ENCODE results near the gene GPR107. TPM values are rescaled to one million over a fixed set of nuclear protein-coding genes. Genes with fewer than 3 reads are reported as not detected.

Gene GPR107
- total RNA-seq, 6 donors from 2014 or later = 26.5 to 44.4 (median 35.3) TPM

DNA sequence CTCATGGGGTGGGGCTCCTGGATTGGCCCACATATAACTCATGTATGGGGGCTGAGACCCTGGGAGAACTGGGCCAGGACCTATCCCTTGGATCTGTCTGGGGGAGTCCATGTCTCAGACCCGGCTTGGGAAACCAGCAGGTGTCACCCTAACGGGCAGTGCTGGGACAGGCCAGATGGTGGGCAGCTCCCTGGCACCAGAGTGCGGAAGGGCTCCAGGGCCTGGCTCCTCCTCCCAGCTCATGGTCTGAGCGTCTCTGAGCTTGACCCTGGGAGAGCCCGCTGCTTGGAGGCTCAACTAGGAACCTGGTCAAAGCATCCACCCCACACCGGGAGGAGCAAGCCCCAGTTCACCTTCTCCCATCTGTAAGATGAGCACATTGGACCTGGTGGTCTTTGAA is 103.0 kb downstream of the GPR107 start:
- Histone ChIP-seq H3K27ac (no peak overlapping the region), H3K4me1 (no peaks in the 10 kb centered on the region), H3K36me3 (no peaks in the 10 kb centered on the region), H3K27me3 (no peaks in the 10 kb centered on the region), H3K9me3 (no peaks in the 10 kb centered on the region), H3K4me3 (no peak overlapping the region)
- peak in 1 of 2 donors; percentile 30 for ATAC-seq (ENCODE audit: low FRiP score in 2 of 2)
- 69% methylated on average over 5 of the region's 6 CpGs; no CpG with 5 or more reads in 1 of the 2 donors for WGBS, 2 donors
- DNase-seq = no peak
- no peak for TF ChIP-seq EP300 (IDR thresholded peaks at IDR 0.05)
- TF ChIP-seq, protein P1, sequence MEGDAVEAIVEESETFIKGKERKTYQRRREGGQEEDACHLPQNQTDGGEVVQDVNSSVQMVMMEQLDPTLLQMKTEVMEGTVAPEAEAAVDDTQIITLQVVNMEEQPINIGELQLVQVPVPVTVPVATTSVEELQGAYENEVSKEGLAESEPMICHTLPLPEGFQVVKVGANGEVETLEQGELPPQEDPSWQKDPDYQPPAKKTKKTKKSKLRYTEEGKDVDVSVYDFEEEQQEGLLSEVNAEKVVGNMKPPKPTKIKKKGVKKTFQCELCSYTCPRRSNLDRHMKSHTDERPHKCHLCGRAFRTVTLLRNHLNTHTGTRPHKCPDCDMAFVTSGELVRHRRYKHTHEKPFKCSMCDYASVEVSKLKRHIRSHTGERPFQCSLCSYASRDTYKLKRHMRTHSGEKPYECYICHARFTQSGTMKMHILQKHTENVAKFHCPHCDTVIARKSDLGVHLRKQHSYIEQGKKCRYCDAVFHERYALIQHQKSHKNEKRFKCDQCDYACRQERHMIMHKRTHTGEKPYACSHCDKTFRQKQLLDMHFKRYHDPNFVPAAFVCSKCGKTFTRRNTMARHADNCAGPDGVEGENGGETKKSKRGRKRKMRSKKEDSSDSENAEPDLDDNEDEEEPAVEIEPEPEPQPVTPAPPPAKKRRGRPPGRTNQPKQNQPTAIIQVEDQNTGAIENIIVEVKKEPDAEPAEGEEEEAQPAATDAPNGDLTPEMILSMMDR (IDR thresholded peaks at IDR 0.05) = peak in 1 of 6 experiments; percentile 23

DNA sequence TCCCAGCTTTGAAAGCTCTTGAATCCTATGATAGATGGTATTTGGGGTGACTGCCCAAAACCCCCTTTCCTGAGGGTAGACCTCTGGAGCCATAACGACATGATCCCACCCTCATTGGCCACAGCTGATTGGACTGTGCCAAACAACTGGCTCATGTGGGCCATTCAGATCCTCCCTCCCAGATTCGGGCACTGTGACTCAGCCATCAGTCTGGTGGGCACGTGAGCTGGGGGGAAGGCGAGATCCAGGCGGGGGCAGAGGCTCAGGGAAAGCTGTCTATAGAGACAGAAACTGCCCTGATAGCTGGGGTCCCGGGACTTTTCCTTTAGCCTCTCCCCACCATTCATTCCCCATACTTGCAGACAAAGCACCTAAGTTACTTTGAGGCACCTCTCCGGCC is 103.4 kb downstream of the GPR107 start:
- no peak for TF ChIP-seq EP300 (IDR thresholded peaks at IDR 0.05)
- no peak for TF ChIP-seq POLR2A (IDR thresholded peaks at IDR 0.05)
- TF ChIP-seq POLR2AphosphoS5 (IDR thresholded peaks at IDR 0.05) = no peak
- TF ChIP-seq, protein P1 (IDR thresholded peaks at IDR 0.05) = no peak
- WGBS, 2 donors = 69 to 93% methylated on average over 4 to 7 of the region's 7 CpGs

DNA sequence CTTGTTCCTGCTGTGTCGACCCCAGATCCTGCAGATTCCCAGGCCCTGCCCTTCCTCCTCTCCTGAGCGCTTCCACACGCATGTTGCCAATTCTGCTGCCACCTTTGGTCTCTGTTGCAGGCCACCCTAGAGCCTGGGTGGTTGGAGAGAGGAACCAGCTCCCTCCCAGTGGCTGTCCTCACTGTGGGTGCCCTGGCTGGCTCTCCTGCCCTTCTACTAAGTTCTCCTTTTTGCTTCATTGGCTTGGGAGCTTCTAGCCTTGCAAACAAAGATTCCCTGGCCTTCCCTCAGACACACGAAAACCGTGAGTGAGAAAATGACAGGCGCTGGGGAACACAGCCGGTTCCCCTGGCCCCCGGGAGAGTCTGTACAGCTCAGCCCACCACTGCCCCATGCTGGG is 104.3 kb downstream of the GPR107 start:
- DNase-seq = no peak
- H3K4me3 ChIP-seq = no peak overlapping the region
- TF ChIP-seq POLR2AphosphoS5 (IDR thresholded peaks at IDR 0.05) = no peak
- TF ChIP-seq EP300 (IDR thresholded peaks at IDR 0.05) = no peak
- no peak for TF ChIP-seq POLR2A (IDR thresholded peaks at IDR 0.05)
- TF ChIP-seq, protein P1 (IDR thresholded peaks at IDR 0.05) = no peak
- H3K27me3 ChIP-seq = no peaks in the 10 kb centered on the region
- no peaks in the 10 kb centered on the region for H3K4me1 ChIP-seq
- H3K36me3 ChIP-seq = no peaks in the 10 kb centered on the region
- ATAC-seq (ENCODE audit: low FRiP score in 2 of 2) = no peak
- 84 to 92% methylated on average over 8 of the region's 8 CpGs for WGBS, 2 donors
- H3K27ac ChIP-seq = no peak overlapping the region
- no peaks in the 10 kb centered on the region for H3K9me3 ChIP-seq

More for the DNA sequence above, 103.4 kb downstream of the GPR107 start:
- DNase-seq (no peak), ATAC-seq (ENCODE audit: low FRiP score in 2 of 2) (peak in 1 of 2 donors; percentile 7)
- Histone ChIP-seq H3K36me3 (no peaks in the 10 kb centered on the region), H3K9me3 (no peaks in the 10 kb centered on the region), H3K4me1 (no peaks in the 10 kb centered on the region), H3K27me3 (no peaks in the 10 kb centered on the region), H3K4me3 (no peak overlapping the region), H3K27ac (no peak overlapping the region)

DNA sequence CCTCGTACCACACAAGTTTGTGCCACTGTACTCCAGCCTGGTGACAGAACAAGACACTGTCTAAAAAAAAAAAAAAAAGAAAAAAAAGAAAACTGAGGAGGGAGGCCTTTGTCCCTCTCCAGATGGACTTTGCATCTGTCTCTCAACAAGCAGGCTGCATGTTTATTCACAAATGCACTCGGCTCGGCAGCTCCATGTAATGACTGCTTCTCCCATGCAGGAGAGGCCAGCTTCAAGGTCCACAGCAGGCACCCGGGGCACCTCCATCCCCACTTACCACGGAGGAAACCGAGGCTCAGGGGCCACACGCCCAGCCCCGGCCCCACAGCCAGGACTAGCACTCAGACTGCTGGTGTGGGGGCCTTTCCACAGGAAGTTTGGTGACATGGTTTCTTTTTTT is 105.4 kb downstream of the GPR107 start:
- Histone ChIP-seq H3K36me3 (no peaks in the 10 kb centered on the region), H3K27ac (no peak overlapping the region), H3K4me3 (no peak overlapping the region), H3K4me1 (no peaks in the 10 kb centered on the region), H3K27me3 (no peaks in the 10 kb centered on the region), H3K9me3 (no peaks in the 10 kb centered on the region)
- ATAC-seq (ENCODE audit: low FRiP score in 2 of 2) = no peak
- no peak for DNase-seq
- TF ChIP-seq EP300 (IDR thresholded peaks at IDR 0.05) (no peak), POLR2AphosphoS5 (IDR thresholded peaks at IDR 0.05) (no peak)
- TF ChIP-seq, protein P1 (IDR thresholded peaks at IDR 0.05) = no peak
- 61 to 77% methylated on average over 8 of the region's 8 CpGs for WGBS, 2 donors

DNA sequence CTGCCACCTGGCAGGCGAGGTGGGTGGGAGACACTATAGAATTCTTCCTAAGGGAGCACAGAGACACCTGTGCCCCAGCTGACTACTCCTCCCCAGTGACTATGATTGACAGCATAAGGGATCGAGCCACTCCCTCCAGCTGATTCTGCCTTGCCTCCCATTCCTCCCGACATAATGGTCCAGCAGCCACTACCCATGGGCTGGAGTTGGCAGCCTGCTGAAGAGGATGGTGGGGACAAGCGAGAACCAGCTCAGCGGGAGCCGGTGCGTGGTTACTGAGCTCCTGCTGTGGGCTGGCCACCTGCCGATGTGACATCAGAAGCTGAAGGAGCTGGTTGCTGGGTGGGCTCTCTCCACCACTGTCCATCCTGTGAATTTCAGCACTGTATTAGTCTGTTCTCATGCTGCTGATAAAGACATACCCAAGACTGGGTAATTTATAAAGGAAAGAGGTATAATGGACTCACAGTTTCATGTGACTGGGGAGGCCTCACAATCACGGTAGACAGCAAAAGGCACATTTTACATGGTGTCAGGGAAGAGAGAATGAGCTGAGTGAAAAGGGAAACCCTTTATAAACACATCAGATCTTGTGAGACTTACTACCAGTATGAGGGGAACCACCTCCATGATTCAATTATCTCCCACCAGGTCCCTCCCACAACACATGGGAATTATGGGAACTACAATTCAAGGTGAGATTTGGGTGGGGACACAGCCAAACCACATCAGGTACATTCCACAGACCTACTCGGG is 106.4 kb downstream of the GPR107 start:
- TF ChIP-seq, protein P1 (IDR thresholded peaks at IDR 0.05) = no peak
- TF ChIP-seq POLR2A (IDR thresholded peaks at IDR 0.05) (no peak), EP300 (IDR thresholded peaks at IDR 0.05) (no peak), POLR2AphosphoS5 (IDR thresholded peaks at IDR 0.05) (no peak)
- Histone ChIP-seq H3K4me1 (no peaks in the 10 kb centered on the region), H3K27ac (no peak overlapping the region), H3K4me3 (no peak overlapping the region), H3K9me3 (no peaks in the 10 kb centered on the region), H3K27me3 (no peaks in the 10 kb centered on the region), H3K36me3 (no peaks in the 10 kb centered on the region)
- WGBS, 2 donors = 73 to 80% methylated on average over 6 to 10 of the region's 10 CpGs
- ATAC-seq (ENCODE audit: low FRiP score in 2 of 2) (no peak), DNase-seq (no peak)
